Mesothelial cell of epicardium (in vitro differentiated cells): ENCODE results near the gene CENPF. TPM values are rescaled to one million over a fixed set of nuclear protein-coding genes. Genes with fewer than 3 reads are reported as not detected.
A peak's percentile ranks its signal among the peaks of the same experiment; 100 is the strongest.

Source experiments
- DNase-seq, 2 experiments: peaks; one replicate each; pipeline ENCODE4 v3.0.0; 2021; ENCODE audit warnings: low spot score in 2 of 2; ENCODE audit not compliant: unreplicated experiment in 2 of 2
- H3K27ac Mint-ChIP-seq: 2 replicates; pipeline ENCODE4 v1.8.0; 2021; ENCODE audit warnings: mixed read lengths
- H3K27me3 Mint-ChIP-seq: 2 replicates; pipeline ENCODE4 v1.8.0; 2021; ENCODE audit warnings: low read depth, mixed read lengths
- H3K36me3 Mint-ChIP-seq: 2 replicates; pipeline ENCODE4 v1.8.0; 2021; ENCODE audit warnings: mixed read lengths
- H3K4me1 Mint-ChIP-seq: 2 replicates; pipeline ENCODE4 v1.8.0; 2021; ENCODE audit warnings: mixed read lengths
- H3K4me3 Mint-ChIP-seq: 2 replicates; pipeline ENCODE4 v1.8.0; 2021; ENCODE audit warnings: mild to moderate bottlenecking, moderate library complexity, mixed read lengths
- H3K9me3 Mint-ChIP-seq: 2 replicates; pipeline ENCODE4 v1.8.0; 2021; ENCODE audit warnings: mixed read lengths
- total RNA-seq: library from RNA; stranded (reverse); gene quantifications from 3 replicates; pipeline ENCODE4 v1.2.1, GENCODE V29; 2021
- TF ChIP-seq, protein P1 (sequence below): fragments of 200-600 bp; sonication (generic); IDR thresholded peaks from one replicate; pipeline ENCODE4 v1.5.0; 2021; ENCODE audit warnings: antibody characterized with exemption; ENCODE audit not compliant: unreplicated experiment

CENPF gene
- total RNA-seq = 54.3 to 58.1 TPM (median 56.4 TPM) in 3 replicates

DNA sequence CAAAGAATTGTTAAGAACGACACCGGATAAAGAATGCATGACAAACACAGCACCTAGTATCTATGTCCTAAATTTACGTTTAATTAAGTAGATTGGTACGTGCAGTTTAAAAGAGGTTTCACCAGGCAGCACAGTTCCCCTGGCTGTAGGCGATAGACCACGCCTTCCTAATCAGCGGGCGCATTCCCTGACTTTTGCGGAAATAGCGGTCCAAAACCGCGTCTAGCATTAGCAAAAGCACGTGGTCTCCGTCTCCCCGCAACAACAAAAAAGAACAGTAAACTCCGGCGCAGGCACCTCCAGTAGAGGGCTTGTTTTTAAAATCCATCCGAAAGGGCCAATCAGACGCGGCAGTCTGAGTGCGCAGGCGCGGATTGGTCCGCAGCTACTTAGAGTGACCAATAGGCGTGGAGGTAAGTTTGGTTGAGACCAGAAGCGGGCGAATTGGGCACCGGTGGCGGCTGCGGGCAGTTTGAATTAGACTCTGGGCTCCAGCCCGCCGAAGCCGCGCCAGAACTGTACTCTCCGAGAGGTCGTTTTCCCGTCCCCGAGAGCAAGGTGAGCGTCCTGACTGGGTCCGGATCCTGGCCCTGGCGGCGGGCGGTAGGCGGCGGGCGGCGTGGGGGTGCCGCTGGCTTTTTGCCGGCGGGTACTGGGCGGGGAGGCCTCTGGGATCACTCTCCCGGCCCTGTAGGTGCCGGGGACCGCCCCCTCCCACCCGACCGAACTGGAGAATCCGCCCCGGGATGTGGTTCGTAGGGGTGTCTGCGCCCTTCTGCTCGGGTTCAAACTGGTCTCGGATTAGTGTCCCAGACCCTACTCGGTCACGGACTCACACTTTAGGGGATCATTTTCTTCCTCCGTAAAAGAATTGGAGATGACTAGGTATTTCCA is at the start of gene CENPF:
Gene CENPF (plus strand): TSS at position 432 of the 894 bp plus-strand sequence. CDS start 10,560 bp downstream, outside the sequence.
- TF ChIP-seq, protein P1, sequence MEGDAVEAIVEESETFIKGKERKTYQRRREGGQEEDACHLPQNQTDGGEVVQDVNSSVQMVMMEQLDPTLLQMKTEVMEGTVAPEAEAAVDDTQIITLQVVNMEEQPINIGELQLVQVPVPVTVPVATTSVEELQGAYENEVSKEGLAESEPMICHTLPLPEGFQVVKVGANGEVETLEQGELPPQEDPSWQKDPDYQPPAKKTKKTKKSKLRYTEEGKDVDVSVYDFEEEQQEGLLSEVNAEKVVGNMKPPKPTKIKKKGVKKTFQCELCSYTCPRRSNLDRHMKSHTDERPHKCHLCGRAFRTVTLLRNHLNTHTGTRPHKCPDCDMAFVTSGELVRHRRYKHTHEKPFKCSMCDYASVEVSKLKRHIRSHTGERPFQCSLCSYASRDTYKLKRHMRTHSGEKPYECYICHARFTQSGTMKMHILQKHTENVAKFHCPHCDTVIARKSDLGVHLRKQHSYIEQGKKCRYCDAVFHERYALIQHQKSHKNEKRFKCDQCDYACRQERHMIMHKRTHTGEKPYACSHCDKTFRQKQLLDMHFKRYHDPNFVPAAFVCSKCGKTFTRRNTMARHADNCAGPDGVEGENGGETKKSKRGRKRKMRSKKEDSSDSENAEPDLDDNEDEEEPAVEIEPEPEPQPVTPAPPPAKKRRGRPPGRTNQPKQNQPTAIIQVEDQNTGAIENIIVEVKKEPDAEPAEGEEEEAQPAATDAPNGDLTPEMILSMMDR = no peak
- Mint-ChIP-seq H3K36me3 (no peaks in the 10 kb centered on the region), H3K9me3 (no peaks in the 10 kb centered on the region), H3K4me3 (peak within 1 kb of the TSS; percentile 99), H3K27me3 (no peaks in the 10 kb centered on the region), H3K4me1 (peaks cover 22% of the 10 kb centered on the region), H3K27ac (peak within 1 kb of the TSS; percentile 97)
- peak; percentile 87 to 94 for DNase-seq

GRCh38 chr1:214557952-214558735 is 44.9 kb upstream of the CENPF start:
- no peak overlapping the region for H3K4me3 Mint-ChIP-seq
- peaks cover 17% of the 10 kb centered on the region for H3K4me1 Mint-ChIP-seq
- H3K27ac Mint-ChIP-seq = peak overlapping the region; percentile 31
- no peaks in the 10 kb centered on the region for H3K27me3 Mint-ChIP-seq
- DNase-seq = no peak
- H3K36me3 Mint-ChIP-seq = no peaks in the 10 kb centered on the region
- H3K9me3 Mint-ChIP-seq = no peaks in the 10 kb centered on the region
- TF ChIP-seq, protein P1 = no peak

DNA sequence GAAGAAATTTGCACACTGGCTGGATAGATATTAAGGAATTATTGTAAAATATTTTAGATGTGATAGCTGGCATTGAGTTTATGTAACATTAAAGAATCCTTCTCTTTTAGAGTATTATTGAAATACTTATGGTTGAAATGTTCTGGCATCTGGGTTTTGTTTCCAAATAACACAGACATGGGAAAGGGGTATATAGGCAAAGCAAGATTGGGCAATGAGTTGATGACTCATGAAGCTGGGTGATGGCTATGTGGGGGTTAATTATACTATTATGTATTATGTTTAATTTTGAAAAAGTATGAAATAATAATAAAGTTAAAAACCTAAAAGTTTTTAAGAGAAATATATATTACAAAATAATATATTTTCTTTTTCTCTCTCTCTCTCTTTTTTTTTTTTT is 39.1 kb upstream of the CENPF start:
- H3K36me3 Mint-ChIP-seq = no peaks in the 10 kb centered on the region
- DNase-seq = no peak
- no peaks in the 10 kb centered on the region for H3K27me3 Mint-ChIP-seq
- TF ChIP-seq, protein P1 = no peak
- H3K4me1 Mint-ChIP-seq = peaks cover 2% of the 10 kb centered on the region
- H3K9me3 Mint-ChIP-seq = no peaks in the 10 kb centered on the region
- no peak overlapping the region for H3K27ac Mint-ChIP-seq
- no peak overlapping the region for H3K4me3 Mint-ChIP-seq

- Mint-ChIP-seq H3K27me3 (no peaks in the 10 kb centered on the region), H3K9me3 (no peaks in the 10 kb centered on the region), H3K4me3 (no peak overlapping the region), H3K27ac (no peak overlapping the region), H3K4me1 (no peaks in the 10 kb centered on the region), H3K36me3 (no peaks in the 10 kb centered on the region)
- no peak for DNase-seq
- TF ChIP-seq, protein P1 = no peak
These were observed 37.7 kb upstream of the CENPF start for GRCh38 chr1:214565310-214565709.

GRCh38 chr1:214566158-214567104 is 36.6 kb upstream of the CENPF start:
- Mint-ChIP-seq H3K4me3 (no peak overlapping the region), H3K27me3 (no peaks in the 10 kb centered on the region), H3K9me3 (no peaks in the 10 kb centered on the region), H3K27ac (no peak overlapping the region), H3K36me3 (no peaks in the 10 kb centered on the region), H3K4me1 (peaks cover 7% of the 10 kb centered on the region)
- no peak for DNase-seq
- TF ChIP-seq, protein P1 = no peak
